Gastrocnemius medialis (tissue), 4 donors: ENCODE measurements around the gene NR0B1. TPM values are rescaled to one million over a fixed set of nuclear protein-coding genes. Genes with fewer than 3 reads are reported as not detected.

Source experiments
- ATAC-seq, 2 donors: fragments of 150-250 bp; one replicate each; pipeline ENCODE4 v1.9.1; 2016
- DNase-seq, 2 donors: peaks; one replicate each; pipeline ENCODE4 v3.0.0-alpha.2; 2019
- H3K27ac ChIP-seq, 4 donors: fragments of 200-600 bp; sonication (generic); 1 replicate in 1 of 4; 2 replicates in 3 of 4; pipeline ENCODE4 v1.5.1; 2016 to 2018; ENCODE audit warnings: mild to moderate bottlenecking in 2 of 4, moderate library complexity in 1 of 4
- H3K27me3 ChIP-seq, 3 donors: fragments of 200-600 bp; sonication (generic) in 2 of 3; 1 replicate in 1 of 3; 2 replicates in 2 of 3; pipeline versions ENCODE4 v1.5.1 to v1.6.0; 2016 to 2019; ENCODE audit warnings: mild to moderate bottlenecking in 1 of 3, moderate library complexity in 1 of 3
- H3K36me3 ChIP-seq, 2 donors: fragments of 200-600 bp; sonication (generic) in 1 of 2; one replicate each; pipeline ENCODE4 v1.5.1; 2017 to 2018
- H3K4me1 ChIP-seq, 2 donors: fragments of 200-600 bp; sonication (generic) in 1 of 2; one replicate each; pipeline ENCODE4 v1.5.1; 2016 to 2017; ENCODE audit warnings: mild to moderate bottlenecking in 2 of 2
- H3K4me3 ChIP-seq, 4 donors: fragments of 200-600 bp; sonication (generic) in 3 of 4; 1 replicate in 1 of 4; 2 replicates in 3 of 4; pipeline ENCODE4 v1.5.1; 2016 to 2019; ENCODE audit warnings: mild to moderate bottlenecking in 2 of 4
- H3K9me3 ChIP-seq, 3 donors: fragments of 200-600 bp; sonication (generic) in 2 of 3; 1 replicate in 1 of 3; 2 replicates in 2 of 3; pipeline ENCODE4 v1.5.1; 2016 to 2019
- POLR2A ChIP-seq, 2 donors: fragments of 450-650 bp; IDR thresholded peaks; one replicate each; pipeline ENCODE4 v1.6.1; 2017; ENCODE audit warnings: antibody characterized with exemption in 2 of 2, mild to moderate bottlenecking in 2 of 2, moderate library complexity in 2 of 2
- in situ Hi-C, 4 donors: fragments of 200-750 bp; cut with MboI; loops; one replicate each; pipeline versions ENCODE4 v1.15.0 to v1.8.0; 2017; ENCODE audit warnings: low sequenced_read_pairs in 4 of 4
- intact Hi-C: fragments of 100-400 bp; cut with DNase I; formaldehyde crosslinking; loops from one replicate; pipeline ENCODE4 v1.15.1; 2023; ENCODE audit warnings: low total_unique reads
- total RNA-seq, 4 donors: library from RNA; depleted of rRNA; stranded (reverse); fragments of >200 nt; gene quantifications; one replicate each; pipeline versions ENCODE4 v1.1.0 to v1.2.3, GENCODE V29; 2016
- TF ChIP-seq, protein P1 (sequence below), 5 experiments: fragments of 450-650 bp in 3 of 5; fragments of 200-600 bp in 2 of 5; sonication (generic) in 2 of 5; IDR thresholded peaks in 4 of 5; conservative IDR thresholded peaks in 1 of 5; 1 replicate in 4 of 5; 2 replicates in 1 of 5; pipeline ENCODE4 v1.5.1; 2016 to 2019; ENCODE audit warnings: antibody characterized with exemption in 5 of 5, mild to moderate bottlenecking in 3 of 5, moderate library complexity in 3 of 5

NR0B1 gene
- total RNA-seq, 4 donors from 2014 or later, result not detected

GRCh38 chrX:30307466-30307865, 1.7 kb downstream of the NR0B1 start:
- peaks cover 0 to 19% (median 16%) of the 10 kb centered on the region in 3 donors for H3K27me3 ChIP-seq
- H3K4me1 ChIP-seq, result no peaks in the 10 kb centered on the region
- no peak overlapping the region for H3K4me3 ChIP-seq
- no peak for ATAC-seq
- no peaks in the 10 kb centered on the region for H3K36me3 ChIP-seq
- TF ChIP-seq, protein P1, sequence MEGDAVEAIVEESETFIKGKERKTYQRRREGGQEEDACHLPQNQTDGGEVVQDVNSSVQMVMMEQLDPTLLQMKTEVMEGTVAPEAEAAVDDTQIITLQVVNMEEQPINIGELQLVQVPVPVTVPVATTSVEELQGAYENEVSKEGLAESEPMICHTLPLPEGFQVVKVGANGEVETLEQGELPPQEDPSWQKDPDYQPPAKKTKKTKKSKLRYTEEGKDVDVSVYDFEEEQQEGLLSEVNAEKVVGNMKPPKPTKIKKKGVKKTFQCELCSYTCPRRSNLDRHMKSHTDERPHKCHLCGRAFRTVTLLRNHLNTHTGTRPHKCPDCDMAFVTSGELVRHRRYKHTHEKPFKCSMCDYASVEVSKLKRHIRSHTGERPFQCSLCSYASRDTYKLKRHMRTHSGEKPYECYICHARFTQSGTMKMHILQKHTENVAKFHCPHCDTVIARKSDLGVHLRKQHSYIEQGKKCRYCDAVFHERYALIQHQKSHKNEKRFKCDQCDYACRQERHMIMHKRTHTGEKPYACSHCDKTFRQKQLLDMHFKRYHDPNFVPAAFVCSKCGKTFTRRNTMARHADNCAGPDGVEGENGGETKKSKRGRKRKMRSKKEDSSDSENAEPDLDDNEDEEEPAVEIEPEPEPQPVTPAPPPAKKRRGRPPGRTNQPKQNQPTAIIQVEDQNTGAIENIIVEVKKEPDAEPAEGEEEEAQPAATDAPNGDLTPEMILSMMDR (IDR thresholded peaks at IDR 0.05 in 4 of 5, conservative IDR thresholded peaks at IDR 0.05 in 1 of 5), result no peak
- TF ChIP-seq POLR2A (IDR thresholded peaks at IDR 0.05), result no peak
- H3K9me3 ChIP-seq, result no peaks in the 10 kb centered on the region
- intact Hi-C loops (no loop called here), in situ Hi-C loops (no loop called here)
- DNase-seq, result no peak
- no peak overlapping the region for H3K27ac ChIP-seq

DNA sequence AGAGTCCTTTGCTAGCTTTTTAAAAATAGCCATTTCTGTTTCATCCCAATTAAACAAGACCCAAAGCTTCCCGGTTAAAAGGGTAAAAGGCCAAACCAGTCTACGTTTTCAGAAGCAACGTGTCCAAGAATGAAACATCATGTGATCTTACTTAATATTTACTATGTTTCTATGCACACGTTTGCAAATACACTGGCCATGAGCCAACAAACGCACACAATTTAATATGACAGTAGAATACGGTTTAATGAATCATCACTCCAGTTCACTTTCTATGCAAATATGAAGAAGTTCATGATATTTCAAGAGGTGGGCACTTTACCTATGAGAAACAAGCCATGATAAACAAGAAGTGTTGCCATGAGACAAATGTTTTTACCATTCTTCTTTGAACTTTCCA, 4.3 kb downstream of the NR0B1 start:
- intact Hi-C loops (no loop called here), in situ Hi-C loops (no loop called here)
- Histone ChIP-seq H3K27ac (no peak overlapping the region), H3K27me3 (peaks cover 0 to 19% (median 16%) of the 10 kb centered on the region in 3 donors), H3K9me3 (no peaks in the 10 kb centered on the region), H3K4me3 (no peak overlapping the region), H3K4me1 (no peaks in the 10 kb centered on the region), H3K36me3 (no peaks in the 10 kb centered on the region)
- TF ChIP-seq, protein P1 (IDR thresholded peaks at IDR 0.05 in 4 of 5, conservative IDR thresholded peaks at IDR 0.05 in 1 of 5), result no peak
- TF ChIP-seq POLR2A (IDR thresholded peaks at IDR 0.05), result no peak
- DNase-seq, result no peak
- ATAC-seq, result no peak

DNA sequence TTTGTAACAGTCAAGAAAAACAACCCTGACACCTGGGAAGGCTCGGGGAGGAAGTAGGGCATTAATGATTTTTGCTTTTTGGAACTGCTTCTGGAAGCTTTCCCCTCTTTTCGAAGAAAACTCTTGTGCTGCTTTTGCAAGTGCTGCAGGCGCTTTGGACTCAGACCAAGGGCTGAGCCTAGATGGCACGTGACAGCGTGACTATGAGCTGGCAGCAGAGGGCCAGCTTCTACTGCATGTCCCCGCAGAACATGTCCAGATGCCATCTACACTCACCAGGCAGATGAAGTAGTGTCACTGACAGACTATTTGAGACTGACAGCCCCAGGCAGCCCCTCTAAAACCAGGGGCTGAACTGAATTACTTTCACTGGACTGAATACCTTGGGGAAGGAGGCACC, 6.2 kb downstream of the NR0B1 start:
- peak in 1 of 2 donors; percentile 39 for DNase-seq
- no peak overlapping the region for H3K27ac ChIP-seq
- intact Hi-C loops, result no loop called here

GRCh38 chrX:30301963-30302362, 7.2 kb downstream of the NR0B1 start:
- intact Hi-C loops, result no loop called here
- Histone ChIP-seq H3K9me3 (no peaks in the 10 kb centered on the region), H3K36me3 (no peaks in the 10 kb centered on the region), H3K27me3 (peaks cover 0 to 7% (median 0%) of the 10 kb centered on the region in 3 donors), H3K4me3 (no peak overlapping the region), H3K4me1 (no peaks in the 10 kb centered on the region), H3K27ac (no peak overlapping the region)
- TF ChIP-seq POLR2A (IDR thresholded peaks at IDR 0.05), result no peak
- TF ChIP-seq, protein P1 (IDR thresholded peaks at IDR 0.05 in 4 of 5, conservative IDR thresholded peaks at IDR 0.05 in 1 of 5), result no peak
- in situ Hi-C loops, result no loop called here
- ATAC-seq (no peak), DNase-seq (no peak)

More for the DNA sequence above, 6.2 kb downstream of the NR0B1 start:
- no peak for ATAC-seq
- in situ Hi-C loops, result no loop called here
- TF ChIP-seq POLR2A (IDR thresholded peaks at IDR 0.05), result no peak
- TF ChIP-seq, protein P1 (IDR thresholded peaks at IDR 0.05 in 4 of 5, conservative IDR thresholded peaks at IDR 0.05 in 1 of 5), result no peak
- Histone ChIP-seq H3K27me3 (peaks cover 0 to 11% (median 7%) of the 10 kb centered on the region in 3 donors), H3K4me3 (no peak overlapping the region), H3K36me3 (no peaks in the 10 kb centered on the region), H3K4me1 (no peaks in the 10 kb centered on the region), H3K9me3 (no peaks in the 10 kb centered on the region)

- DNase-seq (no peak), ATAC-seq (no peak)
- H3K4me1 ChIP-seq, result no peaks in the 10 kb centered on the region
- H3K4me3 ChIP-seq, result no peak overlapping the region
- peaks cover 0 to 2% (median 0%) of the 10 kb centered on the region in 3 donors for H3K27me3 ChIP-seq
- in situ Hi-C loops, result no loop called here
- TF ChIP-seq, protein P1 (IDR thresholded peaks at IDR 0.05 in 4 of 5, conservative IDR thresholded peaks at IDR 0.05 in 1 of 5), result no peak
- no peak for TF ChIP-seq POLR2A (IDR thresholded peaks at IDR 0.05)
- H3K27ac ChIP-seq, result no peak overlapping the region
- H3K36me3 ChIP-seq, result no peaks in the 10 kb centered on the region
- H3K9me3 ChIP-seq, result no peaks in the 10 kb centered on the region
- intact Hi-C loops, result no loop called here
Measured at GRCh38 chrX:30301208-30301607, 8.0 kb downstream of the NR0B1 start.
